Left lung (tissue), 10 donors: ENCODE data around the gene LTBP1. TPM values are rescaled to one million over a fixed set of nuclear protein-coding genes. Genes with fewer than 3 reads are reported as not detected.

Experiments used
- ATAC-seq: fragments of 200-7000 bp; cut with Tn5 transposase; one replicate; pipeline ENCODE4 v1.9.1; 2020; ENCODE audit warnings: moderate library complexity
- DNase-seq, 4 donors: peaks; one replicate each; pipeline ENCODE4 v3.0.0-alpha.2; 2013 to 2020
- H3K27ac ChIP-seq, 2 donors: fragments of 200-600 bp; sonication (generic) in 1 of 2; one replicate each; pipeline versions ENCODE4 v1.5.0 to v1.8.0; 2020 to 2021
- H3K27me3 ChIP-seq, 2 donors: fragments of 200-600 bp; sonication (generic) in 1 of 2; one replicate each; pipeline versions ENCODE4 v1.5.0 to v1.8.0; 2020 to 2021
- H3K36me3 ChIP-seq, 2 donors: fragments of 200-600 bp; sonication (generic) in 1 of 2; one replicate each; pipeline versions ENCODE4 v1.5.0 to v1.8.0; 2020 to 2021
- H3K4me1 ChIP-seq, 2 donors: fragments of 200-600 bp; one replicate each; pipeline ENCODE4 v1.8.0; 2021
- H3K4me3 ChIP-seq, 2 donors: fragments of 200-600 bp; sonication (generic) in 1 of 2; one replicate each; pipeline versions ENCODE4 v1.5.0 to v1.8.0; 2020 to 2021; ENCODE audit warnings: mild to moderate bottlenecking in 1 of 2
- H3K9me3 ChIP-seq, 2 donors: fragments of 200-600 bp; sonication (generic) in 1 of 2; one replicate each; pipeline versions ENCODE4 v1.5.0 to v1.8.0; 2020 to 2021
- CTCF ChIP-seq, 2 donors: fragments of 200-600 bp; sonication (generic) in 1 of 2; IDR thresholded peaks; one replicate each; pipeline versions ENCODE4 v1.5.0 to v1.8.0; 2021; ENCODE audit warnings: antibody characterized with exemption in 2 of 2
- intact Hi-C, 2 donors: fragments of 100-400 bp; cut with DNase I; formaldehyde crosslinking; loops; one replicate each; pipeline versions ENCODE4 v1.11.2 to v1.14.2; 2022
- polyA plus RNA-seq, 6 donors: library from polyadenylated mRNA; unstranded; fragments of 120-200 nt; gene quantifications; one replicate each; pipeline ENCODE4 v1.2.1, GENCODE V29; 2013; ENCODE audit not compliant: insufficient read length in 6 of 6
- total RNA-seq, 2 donors: library from RNA; stranded (reverse); fragmentation: NEBNext Ultra II Directional; extraction: Animal tissue kit (Norgen Biotek cat#: 25700); gene quantifications; one replicate each; pipeline ENCODE4 v1.2.1, GENCODE V29; 2021
- donor health status: DM: no; HTN: yes; CAD: no.
- donor health status: DM: no; HTN: no; CAD: no.

The LTBP1 gene
- total and polyA plus RNA-seq, 8 donors: 35.4 to 81.2 (median 50.9) TPM

GRCh38 chr2:33139949-33140348 lies 193.2 kb downstream of the LTBP1 start:
- no peak for TF ChIP-seq CTCF (IDR thresholded peaks at IDR 0.05)
- no peaks in the 10 kb centered on the region for H3K27me3 ChIP-seq
- DNase-seq (no peak), ATAC-seq (no peak)
- H3K36me3 ChIP-seq: no peaks in the 10 kb centered on the region
- H3K4me3 ChIP-seq: no peak overlapping the region
- H3K4me1 ChIP-seq: peaks cover 0 to 6% of the 10 kb centered on the region in 2 donors
- H3K9me3 ChIP-seq: no peaks in the 10 kb centered on the region
- no peak overlapping the region for H3K27ac ChIP-seq
- intact Hi-C loops: no loop called here

DNA sequence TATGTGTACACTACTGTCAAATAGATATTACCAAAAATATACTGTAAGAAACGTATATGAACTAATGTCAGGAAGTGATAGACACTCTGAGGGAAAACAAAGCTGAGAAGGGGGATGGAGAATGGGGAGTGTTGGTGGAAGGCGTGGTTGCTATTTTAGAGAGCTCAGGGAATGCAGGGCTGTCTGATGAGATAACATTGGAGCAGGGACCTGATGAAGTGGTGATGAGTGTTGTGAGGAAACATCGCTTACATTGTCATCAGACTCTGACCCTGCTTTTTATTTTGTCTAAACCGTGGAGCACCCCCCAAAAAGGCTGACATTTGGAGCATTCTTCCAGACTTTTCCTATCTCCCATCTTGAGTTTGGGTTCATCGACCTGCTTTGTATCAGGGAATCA lies 194.7 kb downstream of the LTBP1 start:
- no peak for TF ChIP-seq CTCF (IDR thresholded peaks at IDR 0.05)
- no peaks in the 10 kb centered on the region for H3K4me1 ChIP-seq
- ATAC-seq (no peak), DNase-seq (no peak)
- no peaks in the 10 kb centered on the region for H3K36me3 ChIP-seq
- no peak overlapping the region for H3K4me3 ChIP-seq
- intact Hi-C loops: no loop called here
- H3K27ac ChIP-seq: no peak overlapping the region
- H3K9me3 ChIP-seq: no peaks in the 10 kb centered on the region
- no peaks in the 10 kb centered on the region for H3K27me3 ChIP-seq

GRCh38 chr2:33142810-33143209 lies 196.1 kb downstream of the LTBP1 start:
- Histone ChIP-seq H3K4me3 (no peak overlapping the region), H3K27me3 (no peaks in the 10 kb centered on the region), H3K9me3 (no peaks in the 10 kb centered on the region), H3K27ac (no peak overlapping the region), H3K36me3 (no peaks in the 10 kb centered on the region), H3K4me1 (no peaks in the 10 kb centered on the region)
- intact Hi-C loops: no loop called here
- no peak for TF ChIP-seq CTCF (IDR thresholded peaks at IDR 0.05)
- DNase-seq (no peak), ATAC-seq (no peak)

GRCh38 chr2:33144243-33144642 lies 197.5 kb downstream of the LTBP1 start:
- Histone ChIP-seq H3K27ac (no peak overlapping the region), H3K4me1 (no peaks in the 10 kb centered on the region), H3K4me3 (no peak overlapping the region), H3K36me3 (no peaks in the 10 kb centered on the region), H3K27me3 (no peaks in the 10 kb centered on the region), H3K9me3 (no peaks in the 10 kb centered on the region)
- intact Hi-C loops: no loop called here
- ATAC-seq (no peak), DNase-seq (no peak)
- no peak for TF ChIP-seq CTCF (IDR thresholded peaks at IDR 0.05)

GRCh38 chr2:33145459-33145858 lies 198.7 kb downstream of the LTBP1 start:
- ATAC-seq (no peak), DNase-seq (peak in 1 of 4 donors; percentile 13)

More at GRCh38 chr2:33145459-33145858, 198.7 kb downstream of the LTBP1 start:
- intact Hi-C loops: no loop called here
- no peaks in the 10 kb centered on the region for H3K36me3 ChIP-seq
- no peaks in the 10 kb centered on the region for H3K27me3 ChIP-seq
- no peaks in the 10 kb centered on the region for H3K4me1 ChIP-seq
- H3K4me3 ChIP-seq: no peak overlapping the region
- TF ChIP-seq CTCF (IDR thresholded peaks at IDR 0.05): no peak
- no peaks in the 10 kb centered on the region for H3K9me3 ChIP-seq
- H3K27ac ChIP-seq: peak overlapping the region in 1 of 2 donors; percentile 17
